Transverse colon (tissue), 4 donors: Measurements from ENCODE around the gene IL4R. TPM values are rescaled to one million over a fixed set of nuclear protein-coding genes. Genes with fewer than 3 reads are reported as not detected.

Source experiments
- DNase-seq: peaks from one replicate; pipeline ENCODE4 v3.0.0-alpha.2; 2019
- H3K27ac ChIP-seq, 4 donors: fragments of 200-600 bp; sonication (generic); 2 replicates each; pipeline ENCODE4 v1.5.1; 2016 to 2018; ENCODE audit warnings: inconsistent platforms in 4 of 4
- H3K27me3 ChIP-seq: fragments of 200-600 bp; sonication (generic); 2 replicates; pipeline ENCODE4 v1.5.1; 2017; ENCODE audit warnings: inconsistent platforms
- H3K36me3 ChIP-seq, 4 donors: fragments of 200-600 bp; sonication (generic); 2 replicates each; pipeline ENCODE4 v1.5.1; 2017 to 2019; ENCODE audit warnings: inconsistent platforms in 4 of 4
- H3K4me1 ChIP-seq, 4 donors: fragments of 200-600 bp; sonication (generic); 2 replicates each; pipeline ENCODE4 v1.5.1; 2017 to 2020; ENCODE audit warnings: inconsistent platforms in 4 of 4
- H3K4me3 ChIP-seq, 4 donors: fragments of 200-600 bp; sonication (generic); 1 replicate in 1 of 4; 2 replicates in 3 of 4; pipeline versions ENCODE4 v1.5.1 to v1.6.1; 2017 to 2019; ENCODE audit warnings: inconsistent platforms in 4 of 4
- H3K9me3 ChIP-seq, 2 donors: fragments of 200-600 bp; sonication (generic); 2 replicates each; pipeline ENCODE4 v1.5.1; 2017 to 2019; ENCODE audit warnings: inconsistent platforms in 2 of 2
- CTCF ChIP-seq, 5 experiments: fragments of 200-600 bp in 3 of 5; fragments of 450-650 bp in 2 of 5; sonication (generic) in 3 of 5; IDR thresholded peaks; 1 replicate in 2 of 5; 2 replicates in 3 of 5; pipeline ENCODE4 v1.5.1; 2016 to 2017; ENCODE audit warnings: antibody characterized with exemption in 5 of 5, inconsistent platforms in 3 of 5, mild to moderate bottlenecking in 2 of 5, moderate library complexity in 1 of 5
- EP300 ChIP-seq: sonication (generic); formaldehyde crosslinking; IDR thresholded peaks from one replicate; pipeline ENCODE4 v1.6.1; 2017; ENCODE audit warnings: antibody characterized with exemption, low read depth
- POLR2A ChIP-seq: fragments of 450-650 bp; IDR thresholded peaks from one replicate; pipeline ENCODE4 v1.6.1; 2016; ENCODE audit warnings: antibody characterized with exemption, mild to moderate bottlenecking, moderate library complexity
- POLR2AphosphoS5 ChIP-seq, 3 donors: sonication (generic); formaldehyde crosslinking; IDR thresholded peaks; one replicate each; pipeline ENCODE4 v1.6.1; 2016; ENCODE audit warnings: antibody characterized with exemption in 3 of 3
- WGBS, 2 donors: methylation state at CpG; one replicate each; pipeline ENCODE4 v1.1.5; 2018; ENCODE audit warnings: low coverage in 1 of 2; 5-methylcytosine and 5-hydroxymethylcytosine counted together
- in situ Hi-C, 4 donors: fragments of 200-750 bp; cut with MboI; loops; one replicate each; pipeline versions ENCODE4 v1.15.0 to v1.15.1; 2017; ENCODE audit warnings: low sequenced_read_pairs in 3 of 4, low pct_ligation_motif_present in 1 of 4, low pct_unique_long_range_greater_than_20kb in 1 of 4
- intact Hi-C: fragments of 100-400 bp; cut with DNase I; formaldehyde crosslinking; loops from one replicate; pipeline ENCODE4 v1.15.1; 2023; ENCODE audit warnings: low total_unique reads
- total RNA-seq, 4 donors: library from RNA; depleted of rRNA; stranded (reverse); fragments of >200 nt; gene quantifications; one replicate each; pipeline ENCODE4 v1.1.0, GENCODE V29; 2016

Gene IL4R
- total RNA-seq, 4 donors from 2014 or later = 106 to 235 (median 156) TPM

- no peaks in the 10 kb centered on the region for H3K9me3 ChIP-seq
- WGBS, 2 donors = 56 to 66% methylated on average over 3 to 11 of the region's 11 CpGs
- H3K4me3 ChIP-seq = no peak overlapping the region
- intact Hi-C loops = no loop called here
- H3K4me1 ChIP-seq = peaks cover 0 to 8% (median 0%) of the 10 kb centered on the region in 4 donors
- no peaks in the 10 kb centered on the region for H3K36me3 ChIP-seq
- no peak overlapping the region for H3K27ac ChIP-seq
- in situ Hi-C loops = loop anchor here in 2 of 4 donors (10.0 kb wide), 1 partner anchor 204 kb away; no protein-coding TSS in a partner anchor
- TF ChIP-seq POLR2A (no peak), EP300 (no peak), CTCF (IDR thresholded peaks at IDR 0.05) (no peak), POLR2AphosphoS5 (IDR thresholded peaks at IDR 0.05) (no peak)
- no peaks in the 10 kb centered on the region for H3K27me3 ChIP-seq
- DNase-seq = no peak
These were observed 65.2 kb downstream of the IL4R start for GRCh38 chr16:27378871-27379481.

GRCh38 chr16:27379919-27380318 is 66.1 kb downstream of the IL4R start:
- intact Hi-C loops (no loop called here), in situ Hi-C loops (loop anchor here in 2 of 4 donors (10.0 kb wide), 1 partner anchor 205 kb away; no protein-coding TSS in a partner anchor)
- H3K4me3 ChIP-seq = no peak overlapping the region
- H3K4me1 ChIP-seq = peaks cover 0 to 4% (median 0%) of the 10 kb centered on the region in 4 donors
- TF ChIP-seq POLR2AphosphoS5 (IDR thresholded peaks at IDR 0.05) (no peak), EP300 (no peak), POLR2A (no peak), CTCF (IDR thresholded peaks at IDR 0.05) (no peak)
- H3K9me3 ChIP-seq = no peaks in the 10 kb centered on the region
- no peaks in the 10 kb centered on the region for H3K27me3 ChIP-seq
- H3K36me3 ChIP-seq = no peaks in the 10 kb centered on the region
- no peak overlapping the region for H3K27ac ChIP-seq
- 90 to 91% methylated on average over 2 to 9 of the region's 9 CpGs for WGBS, 2 donors
- no peak for DNase-seq

DNA sequence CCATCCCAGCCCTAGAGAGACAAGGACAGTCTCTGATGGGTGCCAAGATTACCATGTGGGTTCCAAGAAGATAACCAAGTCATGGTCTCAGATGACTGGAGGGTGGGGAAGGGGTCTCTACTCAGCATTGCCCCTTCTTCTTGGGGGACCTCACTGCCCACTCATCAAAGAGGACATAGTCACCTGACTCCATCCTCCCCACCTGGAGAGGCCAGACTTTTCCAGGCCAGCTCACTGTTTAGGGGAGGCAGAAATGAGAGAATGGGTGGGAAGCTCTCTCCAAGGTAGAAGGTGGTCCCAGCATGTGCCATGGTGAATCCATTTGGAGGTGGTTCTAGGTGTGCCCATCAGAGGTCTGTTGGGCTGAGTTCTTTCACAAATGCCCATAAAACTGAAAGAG is 67.5 kb downstream of the IL4R start:
- Histone ChIP-seq H3K4me1 (no peaks in the 10 kb centered on the region), H3K36me3 (no peaks in the 10 kb centered on the region), H3K4me3 (no peak overlapping the region), H3K9me3 (no peaks in the 10 kb centered on the region), H3K27me3 (no peaks in the 10 kb centered on the region), H3K27ac (no peak overlapping the region)
- intact Hi-C loops = no loop called here
- no peak for DNase-seq
- TF ChIP-seq POLR2A = no peak
- no peak for TF ChIP-seq CTCF (IDR thresholded peaks at IDR 0.05)
- TF ChIP-seq EP300 = no peak
- TF ChIP-seq POLR2AphosphoS5 (IDR thresholded peaks at IDR 0.05) = no peak
- in situ Hi-C loops = no loop called here

- no peaks in the 10 kb centered on the region for H3K27me3 ChIP-seq
- intact Hi-C loops (no loop called here), in situ Hi-C loops (no loop called here)
- WGBS, 2 donors = 76 to 79% methylated on average over 10 of the region's 10 CpGs
- no peak for TF ChIP-seq POLR2AphosphoS5 (IDR thresholded peaks at IDR 0.05)
- TF ChIP-seq POLR2A = no peak
- TF ChIP-seq EP300 = no peak
- TF ChIP-seq CTCF (IDR thresholded peaks at IDR 0.05) = no peak
- no peak overlapping the region for H3K4me3 ChIP-seq
- DNase-seq = no peak
- no peaks in the 10 kb centered on the region for H3K4me1 ChIP-seq
- no peaks in the 10 kb centered on the region for H3K36me3 ChIP-seq
- H3K27ac ChIP-seq = no peak overlapping the region
- H3K9me3 ChIP-seq = no peaks in the 10 kb centered on the region
These were observed 68.4 kb downstream of the IL4R start for GRCh38 chr16:27381974-27382855.
